Vagina (tissue), 2 donors: Measurements from ENCODE around the gene DNAH6.

Experiments used
- CTCF ChIP-seq, 3 experiments: fragments of 450-650 bp in 2 of 3; fragments of 200-600 bp in 1 of 3; sonication (generic) in 1 of 3; IDR thresholded peaks; one replicate each; pipeline ENCODE4 v1.5.1; 2017 to 2019; ENCODE audit warnings: antibody characterized with exemption in 3 of 3, mild to moderate bottlenecking in 2 of 3, moderate library complexity in 2 of 3
- POLR2AphosphoS5 ChIP-seq, 2 donors: sonication (generic); formaldehyde crosslinking; IDR thresholded peaks; one replicate each; pipeline ENCODE4 v1.9.0; 2017; ENCODE audit warnings: antibody characterized with exemption in 2 of 2, mild to moderate bottlenecking in 2 of 2, low read depth in 1 of 2; ENCODE audit not compliant: insufficient read depth in 1 of 2

GRCh38 chr2:84550916-84551315 lies 34.6 kb downstream of the DNAH6 start:
- no peak for TF ChIP-seq POLR2AphosphoS5 (IDR thresholded peaks at IDR 0.05; ENCODE audit: insufficient read depth in 1 of 2, low read depth in 1 of 2)
- TF ChIP-seq CTCF (IDR thresholded peaks at IDR 0.05) = no peak
